ENCODE data around the gene SLC28A1.
"Not testable (repeated sequence)": the region's sequence is repeated elsewhere in the genome, so short reads cannot be mapped to it uniquely, and the experiment has no call there.

Gene SLC28A1

DNA sequence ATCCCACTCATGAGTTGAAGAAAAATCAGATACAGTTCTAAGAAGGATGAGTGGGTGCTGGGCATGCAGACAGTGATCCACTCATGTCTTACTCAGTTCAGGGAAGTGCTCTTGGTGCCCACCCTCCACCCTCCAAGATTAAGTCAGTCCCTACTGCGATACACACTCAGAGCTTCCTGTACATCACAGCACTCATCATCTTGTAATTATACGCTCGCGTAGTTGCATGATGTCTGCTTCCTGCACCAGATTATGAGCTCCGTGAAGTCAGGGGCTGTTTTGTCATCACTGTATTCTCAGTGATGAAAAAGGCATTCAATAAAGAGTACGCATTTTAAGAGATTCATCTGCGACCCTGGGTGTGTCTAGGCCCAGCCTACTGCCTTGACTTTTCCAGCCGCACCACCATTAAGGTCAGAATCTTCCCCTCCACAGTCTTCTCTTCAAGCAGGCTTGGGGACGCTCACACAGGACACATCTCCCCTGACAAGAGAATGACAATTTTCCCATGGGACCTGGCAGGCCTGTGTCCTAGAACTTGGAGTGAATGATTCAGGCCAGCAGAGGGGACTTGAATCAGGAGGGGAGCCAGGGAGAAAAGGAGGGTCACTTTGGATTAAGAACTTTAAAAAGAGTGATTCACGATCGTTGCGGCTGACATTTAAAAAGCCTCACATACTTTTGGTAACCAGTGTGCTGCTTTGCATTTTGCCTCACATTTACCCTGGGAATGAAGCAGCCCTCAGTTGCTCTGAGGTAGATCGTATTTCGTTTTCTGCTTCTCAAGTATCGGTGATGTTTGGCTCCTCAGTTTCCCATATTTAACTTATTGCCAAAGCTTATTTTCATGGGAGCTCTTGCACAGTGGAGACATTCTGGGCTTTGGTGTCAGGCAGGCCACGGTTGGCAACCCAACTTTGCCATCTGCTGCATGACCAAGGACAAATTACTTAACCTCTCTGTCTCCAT, 89.3 kb downstream of the SLC28A1 start:
- DNase-seq (ENCODE audit: low read depth): no peak

GRCh38 chr15:84975871-84976351, 91.4 kb downstream of the SLC28A1 start:
- DNase-seq (ENCODE audit: low read depth): no peak

DNA sequence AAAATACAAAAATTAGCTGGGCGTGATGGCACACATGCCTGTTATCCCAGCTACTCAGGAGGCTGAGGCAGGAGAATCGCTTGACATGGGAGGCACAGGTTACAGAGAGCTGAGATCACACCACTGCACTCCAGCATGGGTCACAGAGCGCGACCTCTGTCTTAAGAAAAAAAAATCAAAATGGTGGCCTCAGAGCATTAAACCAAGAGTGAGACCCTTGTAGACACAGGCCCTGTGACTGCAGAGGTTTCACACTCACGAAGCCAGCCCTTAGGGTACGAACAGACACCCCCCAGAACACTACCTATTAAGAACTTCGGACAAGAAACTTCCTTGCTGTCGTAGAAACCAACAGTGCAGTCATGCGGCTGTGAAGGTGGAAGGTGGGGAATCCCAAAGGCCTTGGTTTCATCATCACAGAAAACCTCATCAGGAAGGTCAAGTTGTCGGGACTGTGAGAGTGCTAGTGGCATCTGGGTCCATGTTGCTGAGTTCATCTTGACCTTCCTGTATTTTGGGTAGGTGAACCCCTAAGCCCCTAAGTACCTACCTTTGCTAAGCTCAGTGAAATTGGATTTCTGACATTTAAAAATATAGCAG, 92.4 kb downstream of the SLC28A1 start:
- no peak for DNase-seq (ENCODE audit: low read depth)

- no peak for DNase-seq (ENCODE audit: low read depth)
Observed at GRCh38 chr15:84979651-84980050, 95.2 kb downstream of the SLC28A1 start.

DNA sequence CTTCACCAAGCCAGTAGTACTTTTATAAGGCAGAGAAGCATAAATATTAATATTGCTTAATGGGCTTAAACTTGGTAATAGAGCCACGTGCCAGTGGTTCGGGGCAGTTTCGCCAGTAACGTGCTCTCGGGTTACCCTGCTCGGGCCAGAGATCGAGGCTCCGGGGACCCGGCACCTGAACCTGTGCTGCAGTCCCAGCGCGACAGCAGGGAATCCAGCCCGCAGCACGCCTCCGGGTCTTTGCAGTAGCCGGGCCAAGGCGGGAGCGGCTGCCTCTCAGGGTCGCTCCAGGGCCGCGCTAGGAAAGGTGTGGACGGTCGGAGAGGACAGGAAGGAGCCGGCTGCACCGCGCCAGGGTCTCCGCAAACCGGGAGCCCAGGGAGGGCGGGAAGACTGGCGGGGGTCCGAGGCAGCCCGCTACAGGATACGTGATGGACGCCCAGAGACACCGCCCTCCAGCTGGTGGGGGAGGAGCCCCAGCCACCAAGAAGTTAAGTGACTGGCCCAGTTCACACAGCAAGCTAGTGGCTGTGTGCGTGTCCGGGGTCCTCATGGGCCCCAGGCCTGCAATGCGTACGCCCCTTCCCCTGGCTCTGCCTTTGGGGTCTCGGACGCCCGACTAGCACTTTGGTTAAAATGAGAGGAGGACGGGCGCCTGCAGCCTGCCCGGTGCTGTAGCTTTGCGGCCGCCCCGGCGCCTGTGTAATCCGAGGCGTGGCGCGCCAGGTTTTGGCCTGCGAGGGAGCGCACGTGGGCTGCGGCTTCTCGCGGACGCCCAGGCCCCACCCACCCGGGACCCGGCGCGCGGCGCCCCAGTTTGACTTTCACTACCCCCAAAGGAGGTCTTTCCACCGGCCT, 96.0 kb downstream of the SLC28A1 start:
- peak; percentile 36 for DNase-seq (ENCODE audit: low read depth)

- peak; percentile 93 for DNase-seq (ENCODE audit: low read depth)
Observed at GRCh38 chr15:84981054-84981710, 96.7 kb downstream of the SLC28A1 start.

GRCh38 chr15:84981711-84982300, 97.3 kb downstream of the SLC28A1 start, which contains the start of gene PDE8A:
Gene PDE8A (plus strand): TSS chr15:84981856. CDS start chr15:84982163, 307 bp downstream.
- DNase-seq (ENCODE audit: low read depth): no peak

GRCh38 chr15:84982301-84982920, 97.9 kb downstream of the SLC28A1 start:
- DNase-seq (ENCODE audit: low read depth): no peak

DNA sequence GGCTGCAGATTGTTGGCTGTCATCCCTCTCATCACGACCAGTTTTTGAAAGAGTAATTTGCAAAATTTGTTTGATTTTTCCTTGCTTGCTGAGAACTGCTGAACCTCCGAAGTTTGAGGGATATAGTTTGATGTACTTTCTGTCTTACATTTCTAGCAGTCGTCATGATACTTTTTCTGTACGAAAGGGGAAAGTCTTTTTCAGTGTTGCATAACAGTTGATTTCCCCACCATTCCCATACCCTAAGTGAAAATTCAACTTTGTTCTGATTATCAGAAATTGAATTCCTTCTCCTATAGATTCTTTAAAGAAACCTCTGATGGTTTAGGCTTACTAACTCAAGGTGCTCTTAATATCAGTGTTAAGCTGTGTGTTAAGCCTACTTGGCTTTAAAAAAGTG, 98.8 kb downstream of the SLC28A1 start:
- DNase-seq (ENCODE audit: low read depth): no peak

DNA sequence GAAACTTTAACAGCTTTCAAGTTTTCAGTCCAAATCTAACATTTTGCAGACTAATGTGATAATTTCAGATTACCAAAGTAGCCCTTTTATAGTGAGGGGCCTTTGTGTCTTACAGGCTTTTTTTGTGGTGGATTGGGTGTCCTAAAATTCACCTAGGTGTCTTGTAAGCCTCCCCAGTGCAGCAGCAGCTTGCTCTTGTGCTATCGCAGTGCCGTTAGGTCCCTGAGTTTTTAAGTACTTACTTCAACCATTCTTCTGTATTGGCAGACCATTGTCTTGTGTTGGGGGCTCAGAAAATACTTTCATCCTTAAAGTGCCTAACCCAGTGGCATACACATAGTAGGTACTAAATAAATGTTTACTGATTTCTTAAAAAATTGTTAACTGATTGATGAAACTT, 99.2 kb downstream of the SLC28A1 start:
- no peak for DNase-seq (ENCODE audit: low read depth)

- DNase-seq (ENCODE audit: low read depth): no peak
Observed at GRCh38 chr15:84985158-84985557, 100.7 kb downstream of the SLC28A1 start.

DNA sequence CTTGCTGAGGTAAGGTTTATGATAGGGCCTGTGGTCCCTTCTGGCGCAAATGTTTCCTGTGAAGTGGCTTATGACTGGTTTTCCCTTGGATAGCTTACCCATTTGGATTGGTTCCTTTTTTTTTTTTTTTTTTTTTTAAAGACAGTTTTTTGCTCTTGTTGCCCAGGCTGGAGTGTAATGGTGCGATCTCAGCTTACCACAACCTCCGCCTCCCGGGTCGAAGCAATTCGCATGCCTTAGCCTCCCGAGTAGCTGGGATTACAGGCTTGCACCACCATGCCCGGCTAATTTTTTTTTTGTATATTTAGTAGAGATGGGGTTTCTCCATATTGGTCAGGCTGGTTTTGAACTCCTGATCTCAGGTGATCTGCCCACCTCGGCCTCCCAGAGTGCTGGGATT, 102.9 kb downstream of the SLC28A1 start:
- DNase-seq (ENCODE audit: low read depth): not testable (repeated sequence)

DNA sequence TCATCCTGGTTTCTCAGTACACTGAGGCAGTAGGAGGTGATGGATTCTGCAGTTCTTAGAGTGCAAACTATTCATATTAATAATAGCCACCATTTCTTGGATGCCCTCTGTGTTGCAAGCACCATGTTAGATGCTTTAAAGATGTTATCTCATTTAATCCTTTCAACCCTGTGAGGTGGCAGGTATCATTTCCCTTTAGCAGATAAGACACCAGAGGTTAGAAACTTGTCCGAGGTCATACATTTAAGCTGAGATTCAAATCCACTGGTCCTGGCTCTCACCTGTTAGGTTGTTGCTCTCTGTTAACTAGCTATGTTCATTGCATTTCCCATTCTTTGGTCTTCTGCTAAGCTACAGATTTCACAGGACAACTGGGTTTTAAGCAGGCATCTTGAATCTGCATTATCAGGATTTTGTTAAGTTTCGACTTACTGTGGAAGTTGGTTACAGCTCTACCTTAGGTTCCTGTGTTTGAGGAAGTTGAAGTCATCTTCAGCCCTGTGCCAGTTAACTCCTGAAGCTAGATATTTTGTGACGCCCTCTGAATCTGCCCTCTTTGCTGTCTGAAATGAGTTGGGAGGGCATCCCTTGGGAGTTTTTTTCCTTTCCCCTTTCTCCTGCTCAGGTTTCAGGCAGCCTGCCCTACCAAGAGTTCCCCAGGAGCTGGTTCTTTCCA, 103.6 kb downstream of the SLC28A1 start:
- no peak for DNase-seq (ENCODE audit: low read depth)

- no peak for DNase-seq (ENCODE audit: low read depth)
Observed at GRCh38 chr15:84988909-84989644, 104.6 kb downstream of the SLC28A1 start.

- DNase-seq (ENCODE audit: low read depth): no peak
Observed at GRCh38 chr15:84990507-84990906, 106.0 kb downstream of the SLC28A1 start.

- no peak for DNase-seq (ENCODE audit: low read depth)
Observed at GRCh38 chr15:84991014-84991712, 106.7 kb downstream of the SLC28A1 start.

- peak; percentile 49 for DNase-seq (ENCODE audit: low read depth)
Observed at GRCh38 chr15:84992157-84992944, 107.9 kb downstream of the SLC28A1 start.
